GM18507 (cell line): ENCODE data around the gene SMYD4.

Source experiments
- DNase-seq: peaks from one replicate; pipeline ENCODE4 v3.0.0; 2011; ENCODE audit warnings: low read depth; ENCODE audit not compliant: insufficient read length; ENCODE audit errors: extremely low spot score
- FAIRE-seq: peaks from 2 replicates; lab custom pipeline; 2011; peaks lifted over from hg19 to GRCh38; lab: Jason Lieb, UNC

The SMYD4 gene

DNA sequence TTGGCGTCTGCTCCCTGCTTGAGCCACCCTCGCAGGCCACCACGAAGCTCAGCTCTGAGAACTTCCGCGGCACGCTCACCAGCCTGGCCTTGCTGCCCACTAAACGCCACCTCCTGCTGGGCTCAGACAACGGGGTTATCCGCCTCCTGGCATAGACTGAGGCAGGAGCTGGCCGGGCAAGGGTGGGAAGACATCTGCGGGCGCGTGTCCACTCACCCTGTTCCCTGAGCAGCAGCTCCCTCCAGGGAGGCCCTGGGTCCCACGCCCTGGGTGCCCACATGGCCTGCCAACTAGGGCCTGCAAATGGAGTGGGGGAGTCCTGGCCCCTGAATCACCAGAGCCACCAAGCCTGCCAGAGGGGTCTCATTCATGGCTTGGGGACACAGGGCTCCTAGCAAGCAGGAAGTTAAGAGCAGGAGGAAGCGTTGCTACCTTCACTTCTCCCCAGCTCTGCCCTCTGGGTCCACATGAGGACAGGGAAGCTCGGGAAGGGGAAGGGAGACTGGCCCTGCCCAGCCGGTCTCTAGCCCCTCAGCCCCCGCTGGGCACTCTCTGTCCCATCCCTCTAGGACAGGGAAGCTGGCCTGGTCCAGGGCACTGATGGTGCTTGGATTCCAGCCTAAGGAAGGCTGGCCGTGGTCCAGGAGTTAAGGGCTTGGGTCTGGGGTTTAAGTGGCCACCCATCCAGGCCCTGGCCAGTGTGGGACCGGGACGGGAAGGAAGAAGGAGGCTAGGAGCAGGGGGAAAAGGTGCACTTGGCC lies 92.0 kb downstream of the SMYD4 start:
- no peak for DNase-seq
- FAIRE-seq = no peak

DNA sequence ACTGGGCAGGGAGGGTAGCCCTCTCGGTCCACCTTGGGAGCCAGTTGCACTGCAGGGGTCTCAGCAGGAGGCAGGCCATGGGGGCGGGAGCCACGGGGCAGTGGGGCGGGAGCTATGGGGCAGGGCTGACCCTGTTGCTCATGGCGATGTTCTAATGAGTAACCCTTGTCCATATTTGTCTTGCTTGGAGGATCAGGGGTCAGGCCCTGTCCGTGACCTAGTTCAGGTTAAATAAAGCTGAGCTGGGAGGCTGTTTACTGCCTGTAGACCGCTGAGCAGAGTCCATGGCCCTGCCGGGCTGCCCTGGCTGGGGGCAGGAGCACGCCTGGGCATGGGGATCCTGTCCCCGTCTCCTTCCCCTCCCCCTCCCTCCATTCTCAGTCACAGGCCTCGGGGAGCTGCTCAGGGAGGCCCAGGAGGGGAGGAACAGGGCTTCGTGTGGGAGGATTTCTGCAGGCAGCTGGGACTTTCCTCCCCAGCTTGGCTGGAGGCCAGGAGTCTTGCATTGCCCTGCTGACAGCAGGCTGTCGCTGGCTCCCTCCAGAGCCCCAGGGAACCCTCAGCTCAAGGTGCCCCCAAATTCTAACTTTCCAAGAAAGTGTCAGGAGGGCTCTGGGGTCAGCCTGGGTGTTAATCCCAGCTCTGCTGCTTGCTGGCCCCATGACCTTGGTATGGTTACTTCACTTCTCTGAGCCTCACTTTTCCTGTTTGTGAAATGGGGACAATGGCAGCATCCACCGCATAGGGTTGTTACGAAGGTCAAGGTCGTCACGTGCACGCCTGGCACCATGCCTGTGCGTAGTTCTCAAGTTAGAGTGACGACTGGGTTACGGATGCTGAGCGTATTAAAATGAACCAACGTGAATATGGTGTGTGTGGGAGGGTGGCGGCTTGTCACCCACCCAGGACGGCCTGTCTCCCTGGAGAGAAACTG lies 93.1 kb downstream of the SMYD4 start:
- FAIRE-seq = peak; percentile 85
- DNase-seq = peak; percentile 73

DNA sequence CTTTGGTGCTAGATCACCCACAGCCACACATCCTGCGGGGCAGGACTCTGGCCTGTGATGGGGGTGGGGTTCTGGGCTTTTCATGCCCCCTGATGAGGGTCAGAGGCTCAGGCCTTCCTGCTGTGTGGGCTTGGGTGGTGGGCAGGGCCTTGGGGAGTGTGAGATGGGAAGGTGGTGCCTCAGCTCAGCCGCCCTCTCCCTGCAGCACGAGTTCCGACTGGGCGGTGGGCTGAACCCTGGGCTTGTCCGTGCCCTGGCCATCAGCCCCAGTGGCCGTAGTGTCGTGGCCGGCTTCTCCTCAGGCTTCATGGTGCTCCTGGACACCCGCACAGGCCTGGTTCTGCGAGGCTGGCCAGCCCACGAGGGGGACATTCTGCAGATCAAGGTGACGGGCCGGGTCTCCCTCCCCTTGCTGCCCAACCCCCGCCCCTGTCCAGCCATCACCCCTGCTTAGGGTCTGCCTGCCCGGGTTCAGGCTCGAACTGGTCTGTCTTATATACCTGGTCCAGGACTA lies 93.8 kb downstream of the SMYD4 start:
- DNase-seq (no peak), FAIRE-seq (no peak)

DNA sequence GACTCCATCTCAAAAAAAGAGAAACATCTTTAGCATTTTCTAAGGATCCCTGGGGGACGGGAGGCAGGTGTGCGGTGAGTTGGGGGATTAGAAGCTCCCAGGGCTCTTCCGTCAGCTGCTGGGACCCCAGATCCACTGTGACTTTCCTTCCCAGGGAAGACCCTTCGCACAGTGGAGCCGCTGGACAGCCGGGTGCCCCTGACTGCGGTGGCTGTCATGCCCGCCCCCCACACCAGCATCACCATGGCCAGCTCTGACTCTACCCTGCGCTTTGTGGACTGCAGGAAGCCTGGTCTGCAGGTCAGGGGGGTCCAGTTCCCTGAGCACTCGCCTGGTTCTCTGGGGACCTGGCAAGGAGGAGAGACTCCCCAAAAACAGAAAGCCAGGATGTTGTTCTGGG lies 94.3 kb downstream of the SMYD4 start:
- FAIRE-seq = no peak
- no peak for DNase-seq

DNA sequence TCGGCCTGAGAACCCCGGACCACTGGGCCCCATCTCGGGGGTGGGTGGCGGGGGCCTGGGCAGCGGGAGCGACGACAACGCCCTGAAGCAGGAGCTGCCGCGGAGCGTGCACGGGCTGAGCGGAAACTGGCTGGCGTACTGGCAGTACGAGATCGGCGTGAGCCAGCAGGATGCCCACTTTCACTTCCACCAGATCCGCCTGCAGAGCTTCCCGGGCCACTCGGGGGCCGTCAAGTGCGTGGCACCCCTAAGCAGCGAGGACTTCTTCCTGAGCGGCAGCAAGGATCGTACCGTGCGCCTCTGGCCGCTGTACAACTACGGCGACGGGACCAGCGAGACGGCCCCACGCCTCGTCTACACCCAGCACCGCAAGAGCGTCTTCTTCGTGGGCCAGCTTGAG lies 95.9 kb downstream of the SMYD4 start:
- DNase-seq = no peak
- FAIRE-seq = no peak

DNA sequence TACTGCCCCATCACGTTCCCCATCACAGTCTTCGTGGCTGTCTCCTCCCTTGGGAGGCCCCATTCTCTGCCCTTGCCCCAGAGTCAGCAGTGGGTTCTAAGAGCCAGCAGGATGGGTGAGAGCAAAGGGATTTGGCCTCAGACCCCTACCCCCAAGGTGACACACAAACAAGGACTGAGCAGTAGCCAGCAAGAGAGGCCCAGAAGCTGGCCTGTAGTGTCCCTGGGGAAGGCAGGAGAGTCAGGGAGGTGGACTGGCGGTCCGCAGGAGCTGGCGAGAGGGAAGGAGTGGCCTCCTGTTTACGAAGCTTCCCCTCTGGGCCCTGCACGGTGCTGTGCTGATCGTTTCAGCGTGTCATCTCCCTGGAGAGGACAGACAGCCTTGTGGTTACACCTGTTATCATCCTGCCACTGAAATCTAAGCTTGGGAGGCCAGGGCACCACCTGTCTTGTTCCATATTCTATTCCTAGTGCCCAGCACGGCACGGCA lies 96.8 kb downstream of the SMYD4 start:
- no peak for DNase-seq
- FAIRE-seq = no peak

DNA sequence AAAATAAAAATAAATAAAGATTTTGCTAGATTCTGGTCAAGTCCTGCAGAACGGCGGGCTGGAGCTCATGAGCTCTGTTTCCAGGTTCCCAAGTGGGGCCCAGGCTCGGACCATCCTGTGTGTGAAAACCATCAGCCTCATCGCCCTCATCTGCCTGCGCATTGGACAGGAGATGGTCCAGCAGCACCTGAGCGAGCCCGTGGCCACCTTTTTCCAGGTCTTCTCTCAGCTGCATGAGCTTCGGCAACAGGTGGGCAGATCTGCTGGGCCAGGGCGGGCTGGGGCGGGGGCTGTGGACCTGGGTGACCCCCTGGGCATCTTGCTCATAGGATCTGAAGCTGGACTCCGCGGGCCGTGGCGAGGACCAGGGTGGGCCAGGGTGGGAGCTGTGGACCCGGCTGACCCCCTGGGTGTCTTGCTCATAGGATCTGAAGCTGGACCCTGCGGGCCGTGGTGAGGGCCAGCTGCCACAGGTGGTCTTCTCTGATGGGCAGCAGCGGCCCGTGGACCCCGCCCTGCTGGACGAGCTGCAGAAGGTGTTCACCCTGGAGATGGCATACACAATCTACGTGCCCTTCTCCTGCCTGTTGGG lies 97.4 kb downstream of the SMYD4 start:
- DNase-seq = no peak
- no peak for FAIRE-seq

DNA sequence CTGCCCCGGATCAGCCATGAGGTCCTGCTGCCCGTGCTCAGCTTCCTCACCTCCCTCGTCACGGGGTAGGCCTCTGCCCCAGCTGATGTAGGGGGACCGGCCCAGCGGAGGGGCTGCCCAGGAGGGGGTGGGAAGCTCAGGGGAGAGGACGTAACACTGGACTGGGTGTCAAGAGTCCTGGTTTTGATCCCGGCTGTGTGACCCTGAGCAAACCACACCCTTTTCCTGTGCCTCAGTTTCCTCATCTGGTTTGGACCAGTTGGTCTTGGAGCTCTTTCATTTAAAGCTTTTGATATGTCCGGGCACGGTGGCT lies 98.6 kb downstream of the SMYD4 start:
- DNase-seq = no peak
- no peak for FAIRE-seq

DNA sequence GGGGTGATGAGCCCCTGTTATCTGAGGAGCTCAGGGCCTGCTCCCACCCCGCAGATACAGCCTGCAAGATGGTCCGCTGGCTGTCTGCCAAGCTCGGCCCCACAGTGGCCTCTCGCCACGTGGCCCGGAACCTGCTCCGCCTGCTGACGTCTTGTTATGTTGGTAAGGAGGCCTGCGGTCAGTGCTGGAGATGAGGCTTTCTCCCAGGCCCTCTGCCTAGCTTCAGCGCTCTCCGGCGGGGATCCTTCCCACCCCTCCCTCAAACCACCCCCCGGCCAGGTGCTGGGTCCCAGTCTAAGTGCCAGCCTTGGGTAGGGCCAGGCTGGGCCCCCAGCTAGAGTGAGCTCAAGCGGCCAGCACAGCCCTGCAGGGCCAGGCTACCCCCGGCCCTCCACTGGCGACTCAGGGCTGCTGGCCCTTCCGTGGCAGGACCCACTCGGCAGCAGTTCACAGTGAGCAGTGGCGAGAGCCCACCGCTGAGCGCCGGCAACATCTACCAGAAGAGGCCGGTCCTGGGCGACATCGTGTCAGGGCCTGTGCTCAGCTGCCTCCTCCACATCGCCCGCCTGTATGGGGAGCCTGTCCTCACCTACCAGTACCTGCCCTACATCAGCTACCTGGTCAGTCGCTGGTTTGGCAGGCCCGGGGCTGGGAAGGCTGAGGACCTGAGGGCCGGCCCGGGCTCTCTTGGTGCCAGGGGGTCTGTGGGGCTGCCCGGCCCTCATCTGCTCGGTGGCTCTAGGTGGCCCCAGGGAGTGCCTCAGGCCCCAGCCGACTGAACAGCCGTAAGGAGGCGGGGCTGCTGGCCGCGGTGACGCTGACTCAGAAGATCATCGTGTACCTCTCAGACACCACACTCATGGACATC lies 99.1 kb downstream of the SMYD4 start:
- FAIRE-seq = no peak

DNA sequence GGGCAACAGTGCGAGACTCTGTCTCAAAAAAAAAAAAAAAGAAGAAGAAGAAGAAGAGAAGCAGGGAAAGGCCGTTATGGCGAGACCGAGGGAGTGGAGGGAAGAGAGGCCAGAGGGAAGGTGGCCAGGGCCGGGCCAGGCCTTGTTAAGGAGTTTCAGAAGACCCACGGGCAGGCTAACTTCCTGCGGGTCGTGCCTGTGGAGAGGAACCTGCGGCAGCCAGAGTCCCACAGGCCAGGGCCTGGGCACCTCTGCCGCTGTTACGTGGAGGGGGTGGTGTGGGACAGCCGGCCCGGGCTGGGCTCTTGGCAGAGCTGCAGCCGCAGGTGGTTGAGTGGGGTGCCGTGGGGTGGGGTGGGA lies 99.8 kb downstream of the SMYD4 start:
- DNase-seq (no peak), FAIRE-seq (no peak)

More for the DNA sequence above, 99.1 kb downstream of the SMYD4 start:
- DNase-seq = no peak
